GM18517 (cell line): Measurements from ENCODE around the gene KRIT1.

Experiments
- ATAC-seq: cut with Tn5 transposase; IDR thresholded peaks from one replicate; pipeline ENCODE4 v1.9.1; 2021; ENCODE audit warnings: mild to moderate bottlenecking, moderate library complexity; ENCODE audit not compliant: unreplicated experiment

Gene KRIT1

DNA sequence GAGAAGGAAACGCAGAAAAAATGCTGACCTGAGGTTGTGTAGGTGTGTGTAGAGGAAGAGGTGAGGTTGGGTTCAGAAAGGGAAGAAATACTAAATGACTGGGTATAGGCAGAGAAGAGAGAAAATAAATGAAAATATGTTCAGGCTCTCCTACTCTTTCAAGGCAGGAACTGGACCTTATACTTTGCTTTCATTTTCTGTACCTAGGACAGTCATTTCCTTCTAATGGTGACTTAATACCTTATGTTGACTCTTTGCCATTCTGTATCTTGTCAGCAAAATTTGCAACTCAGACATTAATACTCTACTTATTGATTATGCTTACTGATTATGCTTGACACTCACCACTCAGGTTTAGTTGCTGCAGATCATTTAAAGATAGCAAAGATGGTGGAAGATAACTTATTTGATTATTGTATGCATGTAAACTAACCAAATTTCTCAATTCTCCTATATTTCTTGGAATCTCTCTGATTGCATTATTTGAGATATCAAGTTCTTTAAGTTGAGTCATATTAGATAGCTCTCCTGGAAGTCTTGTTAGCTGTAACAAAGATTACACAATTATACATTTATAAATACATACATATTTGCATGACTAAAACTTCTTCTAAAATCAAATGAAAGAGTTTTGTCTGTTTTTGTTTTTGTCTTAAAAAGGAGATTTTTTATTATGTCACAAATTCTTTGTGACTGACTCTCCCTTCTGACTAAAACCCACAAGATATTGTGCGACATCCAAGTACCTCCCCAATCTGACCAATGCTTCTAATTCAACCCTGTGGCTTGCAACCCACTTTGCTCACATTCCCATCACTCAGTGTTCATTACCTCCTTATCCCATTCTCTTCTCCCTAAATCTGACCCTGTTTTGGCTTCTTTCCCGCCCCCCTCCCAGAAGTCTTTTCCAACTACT, 86.8 kb downstream of the KRIT1 start:
- ATAC-seq: peak; percentile 81

DNA sequence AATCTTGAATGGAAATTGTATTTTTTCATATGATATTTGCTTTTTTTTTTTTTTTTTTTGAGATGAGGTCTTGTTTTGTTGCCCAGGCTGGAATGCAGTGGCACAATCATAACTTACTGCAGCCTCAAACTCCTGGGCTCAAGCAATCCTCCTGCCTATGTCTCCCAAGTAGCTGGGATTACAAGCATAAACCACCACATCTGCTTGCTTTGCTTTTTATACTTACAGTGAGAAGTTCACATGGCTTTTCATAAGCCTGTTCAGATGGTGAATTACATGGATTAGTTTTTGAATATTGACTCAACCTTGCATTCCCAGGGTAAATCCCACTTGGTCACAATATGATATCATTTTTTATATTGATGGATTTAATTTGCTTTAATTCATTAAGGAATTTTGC, 88.7 kb downstream of the KRIT1 start:
- ATAC-seq: no peak

DNA sequence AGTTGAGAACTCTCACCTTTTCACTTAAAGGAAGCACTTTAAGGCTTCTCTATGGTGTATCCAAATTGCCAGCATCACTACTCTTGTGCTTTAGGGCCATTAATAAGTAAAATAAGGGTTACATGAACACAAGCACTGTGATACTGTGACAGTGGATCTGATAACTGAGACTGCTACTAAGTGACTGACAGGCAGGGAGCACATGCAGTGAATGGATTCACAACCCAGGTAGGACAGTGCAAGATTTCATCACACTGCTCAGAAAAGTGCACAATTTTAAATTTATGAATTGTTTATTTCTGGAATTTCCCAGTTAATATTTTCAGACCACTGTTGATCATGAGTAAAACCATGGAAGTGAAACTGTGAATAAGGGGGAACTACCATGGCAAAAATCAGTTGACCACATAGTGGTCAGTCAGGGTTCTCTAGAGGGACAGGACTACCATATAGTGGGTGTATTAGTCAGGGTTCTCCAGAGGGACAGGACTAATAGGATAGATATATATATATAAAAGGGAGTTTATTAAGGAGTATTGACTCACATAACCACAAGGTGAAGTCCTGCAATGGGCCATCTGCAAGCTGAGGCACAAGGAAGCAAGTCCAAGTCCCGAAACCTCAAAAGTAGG, 90.5 kb downstream of the KRIT1 start:
- ATAC-seq: no peak

DNA sequence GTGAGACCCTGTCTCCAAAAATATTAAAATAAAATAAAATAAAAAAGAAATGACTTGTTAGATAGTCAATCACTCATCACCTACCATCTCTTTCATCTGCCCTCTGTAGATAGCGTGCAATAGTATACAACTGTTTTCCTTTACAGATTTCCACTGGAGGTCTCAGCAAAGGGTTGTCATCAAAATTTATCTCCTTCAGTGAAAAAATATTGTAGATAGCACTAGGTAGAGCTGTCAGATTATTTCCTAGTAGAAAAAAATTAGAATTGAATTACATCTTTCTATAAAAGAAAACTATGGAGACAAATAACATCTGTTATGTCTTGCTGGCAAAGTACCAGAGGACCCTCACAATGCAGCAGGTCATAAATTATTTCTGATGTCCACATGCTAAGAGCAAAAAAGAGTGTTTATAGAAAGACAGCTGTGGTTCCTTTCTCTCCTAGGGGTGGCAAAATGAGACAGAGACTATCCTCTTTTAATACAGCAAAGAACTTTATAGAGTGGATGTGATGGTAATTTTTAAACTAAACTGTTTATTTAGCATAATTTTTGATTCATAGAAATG, 95.2 kb downstream of the KRIT1 start:
- ATAC-seq: no peak

DNA sequence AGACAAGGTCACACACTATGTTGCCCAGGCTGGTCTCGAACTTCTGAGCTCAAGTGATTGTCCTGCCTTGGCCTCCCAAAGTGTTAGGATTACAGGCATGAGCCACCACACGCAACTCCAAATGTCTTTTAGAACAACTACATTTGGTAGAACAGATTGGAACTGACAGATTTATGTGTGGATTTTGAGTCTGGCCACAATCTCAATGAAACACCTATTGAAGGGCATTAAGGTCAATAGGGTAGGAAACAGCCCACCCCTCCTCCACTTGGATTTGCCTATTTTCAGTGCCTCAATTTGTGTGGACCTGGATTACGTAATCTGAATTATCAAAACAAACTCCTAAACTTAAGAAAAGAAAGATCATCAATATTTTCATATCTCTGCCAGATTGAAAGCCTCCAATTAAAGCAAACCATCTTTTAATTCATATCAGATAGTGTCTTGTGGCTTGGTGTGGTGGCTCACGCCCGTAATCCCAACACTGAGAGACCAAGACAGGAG, 95.9 kb downstream of the KRIT1 start:
- no peak for ATAC-seq
